Measurements from ENCODE around the gene POLR3A.
"Not testable (repeated sequence)": the region's sequence is repeated elsewhere in the genome, so short reads cannot be mapped to it uniquely, and the experiment has no call there.

POLR3A gene

DNA sequence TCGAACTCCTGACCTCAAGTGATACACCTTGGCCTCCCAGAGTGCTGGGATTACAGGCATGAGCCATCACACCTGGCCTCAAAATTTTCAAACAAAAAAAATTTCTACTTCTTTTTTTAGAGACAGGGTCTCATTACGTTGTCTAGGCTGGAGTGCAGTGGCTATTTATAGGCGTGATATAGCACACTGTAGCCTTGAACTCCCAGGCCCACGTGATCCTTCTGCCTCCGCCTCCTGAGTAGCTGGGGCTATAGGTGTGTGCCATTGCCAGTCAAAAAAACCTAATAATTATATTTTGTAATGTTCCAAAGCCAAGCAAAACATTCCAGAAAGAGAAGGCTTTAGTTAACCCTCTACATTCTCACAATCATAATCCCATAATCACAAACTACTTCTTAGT lies 13.8 kb downstream of the POLR3A start:
- DNase-seq, result no peak

GRCh38 chr10:78013564-78013963 lies 15.8 kb downstream of the POLR3A start:
- DNase-seq, result no peak

DNA sequence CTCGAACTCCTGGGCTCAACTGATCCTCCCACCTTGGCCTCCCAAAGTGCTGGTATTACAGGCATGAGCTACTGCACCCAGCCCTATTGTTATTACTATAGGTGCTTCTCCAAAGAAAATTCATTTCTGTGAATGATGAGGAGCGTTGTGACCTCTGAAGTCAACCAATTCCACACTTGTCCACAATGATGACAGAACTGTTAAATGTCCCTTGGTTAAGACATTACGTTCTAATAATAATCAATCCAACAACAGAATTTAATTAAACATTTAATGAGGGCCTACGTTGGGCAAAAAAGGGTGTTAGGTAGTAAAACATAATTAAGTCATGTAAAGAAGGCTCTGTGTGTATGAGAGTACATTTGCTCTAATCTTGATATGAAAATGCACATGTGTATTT lies 18.2 kb downstream of the POLR3A start:
- no peak for DNase-seq

DNA sequence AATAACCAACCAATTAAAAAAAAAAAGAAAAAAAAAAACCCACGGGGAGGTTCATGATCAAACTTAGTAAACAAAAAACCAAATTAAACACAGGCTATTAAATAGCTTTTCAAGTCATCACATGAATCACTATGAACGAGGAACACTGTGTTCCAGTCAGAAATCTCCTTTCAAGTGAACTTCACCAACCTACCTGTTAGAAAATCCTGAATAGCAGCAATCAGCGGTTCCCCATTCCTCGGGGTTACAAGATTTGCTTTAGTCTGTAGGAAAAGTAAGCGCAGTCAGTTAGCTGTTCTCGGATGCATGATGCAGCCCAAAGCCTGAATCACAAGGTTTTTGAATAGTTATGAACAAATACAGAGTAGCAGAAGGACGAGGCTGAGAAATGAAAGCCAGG lies 19.0 kb downstream of the POLR3A start:
- no peak for DNase-seq

- no peak for DNase-seq
Observed at GRCh38 chr10:78009662-78010061, 19.7 kb downstream of the POLR3A start.

- DNase-seq, result no peak
Observed at GRCh38 chr10:78007172-78007571, 22.1 kb downstream of the POLR3A start.

- no peak for DNase-seq
Observed at GRCh38 chr10:78004215-78005026, 24.9 kb downstream of the POLR3A start.

DNA sequence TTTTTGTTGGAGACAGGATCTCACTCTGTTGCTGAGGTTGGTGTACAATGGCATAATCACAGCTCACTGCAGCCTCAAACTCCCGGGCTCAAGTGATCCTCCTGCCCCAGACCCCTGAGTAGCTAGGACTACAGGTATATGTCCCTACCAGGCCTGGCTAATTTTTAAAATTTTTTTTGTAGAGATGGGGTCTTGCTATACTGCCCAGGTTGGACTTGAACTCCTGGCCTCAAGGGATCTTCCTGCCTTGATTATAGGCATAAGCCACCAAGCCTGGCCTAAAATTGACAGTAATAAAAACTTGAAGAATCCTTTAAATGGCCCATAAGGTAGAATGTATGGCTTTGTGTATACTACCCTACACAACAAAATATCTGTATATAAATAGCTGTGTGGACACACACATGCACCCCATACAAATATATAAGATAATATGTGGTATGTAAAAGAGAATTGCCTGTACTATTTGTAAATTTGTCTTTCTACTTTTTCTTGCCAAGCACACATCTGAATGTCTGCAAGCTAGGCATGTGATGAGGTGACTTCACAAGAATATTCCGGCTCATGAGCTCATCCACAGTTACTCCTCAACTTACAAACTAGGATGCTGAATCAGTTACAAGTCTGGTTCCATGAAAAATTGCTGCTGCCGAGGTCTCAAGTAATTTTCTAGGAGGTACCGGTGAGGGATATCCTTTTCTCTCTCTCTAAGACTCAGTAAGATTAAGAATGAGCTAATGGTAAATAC lies 26.6 kb downstream of the POLR3A start:
- no peak for DNase-seq

DNA sequence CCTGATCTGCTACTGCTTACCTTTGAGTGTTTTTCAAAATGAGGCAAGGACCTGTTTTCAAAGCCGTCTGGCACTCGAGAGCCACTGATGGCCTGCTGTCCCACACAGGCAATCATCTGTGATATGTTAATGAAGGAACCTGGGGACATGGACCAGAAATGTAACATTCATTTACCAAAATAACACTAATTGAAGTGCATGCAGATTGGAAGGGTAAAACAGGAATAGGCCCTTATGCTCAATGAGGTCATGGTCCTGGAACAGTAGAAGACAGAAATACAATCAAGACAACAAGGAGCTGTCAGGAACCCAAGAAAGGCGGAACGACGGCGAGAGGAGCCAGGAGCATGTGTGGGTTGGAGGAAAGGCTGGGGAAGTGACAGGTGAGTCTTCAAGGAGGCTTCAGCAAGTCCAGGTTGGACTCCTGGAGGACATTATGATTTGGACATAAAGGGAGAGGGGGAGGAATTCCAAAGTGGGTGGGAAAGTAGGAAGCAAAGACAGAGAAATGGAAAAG lies 28.3 kb downstream of the POLR3A start:
- no peak for DNase-seq

DNA sequence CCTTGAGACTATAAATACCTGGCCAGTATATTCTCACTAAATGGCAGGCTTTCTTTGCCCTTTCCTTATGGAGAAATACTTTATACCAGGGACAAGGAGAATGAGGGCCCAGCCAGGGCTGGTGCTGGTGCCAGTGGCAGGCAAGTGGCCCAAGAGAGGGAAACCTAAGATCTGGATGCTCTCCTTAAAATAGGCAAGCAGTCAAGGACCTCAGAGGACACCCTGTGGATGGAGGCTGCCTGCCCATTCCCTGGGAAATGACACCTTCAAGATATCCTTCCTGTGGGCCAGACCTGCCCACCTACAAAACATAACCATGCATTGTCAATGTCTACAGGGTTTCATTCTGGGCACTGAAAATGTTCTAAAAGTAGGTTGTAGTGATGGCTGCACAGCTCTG lies 29.1 kb downstream of the POLR3A start:
- no peak for DNase-seq

GRCh38 chr10:77998780-77999179 lies 30.5 kb downstream of the POLR3A start:
- not testable (repeated sequence) for DNase-seq

DNA sequence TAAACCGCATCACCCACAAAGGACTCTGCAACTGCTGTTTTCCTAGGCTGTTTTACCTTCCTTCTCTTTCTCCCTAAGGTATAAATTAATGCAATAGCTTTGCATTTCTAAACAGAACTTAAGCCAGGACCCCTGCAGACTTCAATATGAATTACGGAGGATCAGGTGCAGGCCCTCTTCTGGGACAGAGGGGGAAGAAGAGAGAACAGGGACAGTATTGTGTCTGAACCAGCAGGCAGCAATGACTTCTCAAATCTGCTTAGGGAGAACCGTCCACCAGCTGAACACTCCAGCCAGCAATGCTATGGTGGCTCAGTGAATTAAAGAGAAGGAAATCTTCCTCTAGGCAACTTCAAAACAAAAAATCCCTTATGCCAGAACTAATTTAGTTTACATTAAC lies 35.7 kb downstream of the POLR3A start:
- DNase-seq, result no peak

DNA sequence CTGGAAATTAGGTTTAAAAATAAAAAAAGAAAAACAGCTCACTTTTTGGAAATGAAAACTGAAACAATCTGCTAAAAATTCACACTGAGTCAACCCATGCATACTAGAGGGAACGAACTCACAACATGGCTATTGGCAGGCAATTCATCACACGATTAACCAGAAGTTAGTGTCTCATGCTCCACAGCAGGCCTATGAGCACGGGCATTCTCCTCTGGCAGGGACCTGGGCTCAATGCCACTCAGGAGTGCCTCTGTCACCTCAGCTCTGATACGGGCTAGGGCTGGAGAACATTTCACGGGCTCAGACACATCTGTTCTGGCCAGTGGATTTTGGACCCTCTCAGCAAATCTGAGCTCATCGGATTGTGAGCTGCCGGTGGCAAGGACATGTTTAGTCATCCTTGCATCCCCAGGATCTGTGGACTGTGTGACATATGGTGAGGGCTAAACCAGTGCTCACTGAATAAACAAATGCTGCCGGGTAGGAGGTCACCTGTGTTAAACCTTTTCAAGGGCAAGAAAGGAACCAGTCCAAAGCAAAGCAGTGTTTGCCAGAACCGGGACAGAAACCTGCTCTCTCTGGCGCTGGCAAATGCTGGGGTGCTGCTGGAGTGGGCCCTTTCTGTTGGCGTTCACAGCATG lies 40.1 kb downstream of the POLR3A start:
- DNase-seq, result no peak

- no peak for DNase-seq
Observed at GRCh38 chr10:77987671-77988255, 41.6 kb downstream of the POLR3A start.

DNA sequence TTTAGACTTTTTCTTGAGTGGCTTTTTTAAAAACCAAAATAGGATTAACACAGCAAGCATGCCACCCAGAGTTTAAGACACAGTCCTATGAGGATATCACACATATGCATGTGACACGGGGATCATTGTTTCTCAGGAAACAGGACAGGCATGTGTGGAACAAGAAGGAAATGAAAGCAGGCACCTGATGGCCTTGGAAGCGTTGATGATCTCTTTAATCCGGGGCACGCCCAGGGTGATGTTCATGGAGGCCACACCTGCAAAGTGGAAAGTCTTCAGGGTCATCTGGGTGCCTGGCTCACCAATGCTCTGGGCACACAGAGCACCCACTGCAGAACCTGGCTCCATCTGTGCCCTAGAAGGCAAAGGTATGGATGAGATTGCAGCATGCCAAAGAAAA lies 44.3 kb downstream of the POLR3A start:
- DNase-seq, result no peak

DNA sequence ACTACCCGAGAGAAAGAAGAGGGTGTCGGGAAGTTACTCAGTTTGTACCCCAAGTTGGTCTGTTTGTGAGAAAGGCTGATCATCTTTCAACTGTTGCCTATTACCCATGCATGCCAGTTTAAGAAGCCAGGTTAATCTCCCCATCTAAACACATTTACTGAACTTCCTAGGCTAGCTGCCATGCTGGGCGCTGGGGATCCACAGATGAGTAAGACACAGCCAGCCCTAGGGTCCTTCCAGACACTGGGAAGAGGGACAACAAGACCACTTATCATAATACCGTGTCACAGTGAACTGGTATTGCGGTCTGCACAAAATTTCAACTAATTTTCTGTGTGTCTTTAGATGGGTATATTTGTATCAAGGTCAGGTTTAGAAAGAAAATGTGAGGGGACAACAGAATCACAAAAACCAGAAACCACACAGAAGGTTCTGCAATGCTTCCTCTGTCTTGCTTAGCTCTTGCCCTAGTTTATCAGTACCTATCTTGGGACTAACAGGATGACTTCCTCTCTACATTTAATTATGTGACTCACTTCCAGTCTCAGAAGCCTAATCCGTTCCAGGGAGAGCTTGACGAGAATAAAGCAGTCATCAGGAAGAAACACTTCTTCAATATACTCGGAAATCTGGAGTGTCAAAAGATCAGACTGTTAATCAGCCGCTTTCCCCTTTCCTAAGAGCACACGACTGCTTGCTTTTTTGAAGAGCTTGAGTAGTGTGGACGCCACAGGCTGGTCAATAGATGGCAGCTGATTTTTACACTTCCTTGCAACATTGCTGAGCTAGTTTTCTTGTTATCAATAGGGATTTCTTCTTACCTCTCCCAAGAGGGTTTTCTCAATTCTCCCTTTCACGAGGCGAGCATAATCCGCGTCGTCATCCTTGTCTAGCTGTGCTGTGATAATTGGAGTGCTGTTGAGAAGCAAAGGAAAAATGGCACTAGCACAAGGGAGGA lies 45.7 kb downstream of the POLR3A start:
- no peak for DNase-seq

GRCh38 chr10:77981281-77981680 lies 48.0 kb downstream of the POLR3A start:
- DNase-seq, result no peak

DNA sequence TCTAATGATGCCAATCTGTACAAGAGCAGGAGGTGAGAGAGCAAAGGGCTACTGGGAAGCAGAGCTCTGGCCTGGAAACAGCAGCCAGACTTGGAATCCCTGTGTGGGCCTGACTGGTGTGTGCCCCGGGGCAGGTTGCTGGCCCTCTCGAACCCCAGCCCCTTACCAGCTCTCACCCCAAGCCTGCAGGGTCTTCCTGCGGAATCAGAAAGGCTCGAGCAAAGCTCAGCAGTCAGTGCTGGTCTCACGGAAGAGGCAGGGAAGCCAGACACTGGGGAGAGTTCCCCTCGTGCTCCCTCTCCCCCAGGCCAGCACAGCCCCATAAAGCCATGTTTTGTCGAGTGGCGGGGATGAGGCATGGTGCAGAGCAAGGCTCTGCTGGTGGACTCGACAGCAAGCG lies 50.1 kb downstream of the POLR3A start:
- DNase-seq, result no peak

DNA sequence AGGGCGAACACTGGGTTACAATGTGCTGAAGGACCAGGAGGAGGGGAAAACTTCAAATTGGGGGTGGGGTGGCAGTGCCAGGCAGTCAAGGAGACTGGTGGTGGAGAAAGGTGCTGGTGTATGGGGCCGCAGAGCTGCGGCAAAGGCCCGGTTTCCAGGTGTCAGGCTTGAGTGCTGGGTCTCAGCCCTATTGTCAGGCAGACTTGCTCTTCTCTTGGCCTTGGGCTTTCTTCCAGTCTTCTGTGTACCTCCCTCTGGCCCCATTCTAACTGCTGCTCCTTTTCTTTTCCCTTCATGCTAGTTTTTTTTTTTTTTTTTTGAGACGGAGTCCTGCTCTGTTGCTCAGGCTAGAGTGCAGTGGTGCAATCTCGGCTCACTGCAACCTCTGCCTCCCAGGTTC lies 51.0 kb downstream of the POLR3A start:
- DNase-seq, result no peak

DNA sequence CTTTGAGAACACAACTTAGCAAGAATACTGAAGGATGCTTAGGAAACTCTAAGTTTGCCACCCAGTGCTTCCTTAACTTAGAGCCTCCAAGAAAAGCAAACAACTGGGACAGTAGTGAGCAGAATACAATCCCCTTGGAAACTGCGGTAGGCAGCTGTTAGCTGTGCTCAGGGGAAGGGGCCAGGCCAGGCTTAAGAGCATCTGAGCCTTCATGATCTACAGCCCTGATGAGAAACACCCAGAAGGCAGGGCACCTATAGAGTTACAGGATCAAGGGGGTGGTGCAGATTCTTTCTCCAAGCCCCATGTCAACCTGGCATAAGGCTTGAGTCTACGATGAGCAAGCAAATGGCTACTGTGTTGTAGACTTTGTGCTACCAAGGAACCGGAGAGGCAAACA lies 51.4 kb downstream of the POLR3A start:
- DNase-seq, result no peak

DNA sequence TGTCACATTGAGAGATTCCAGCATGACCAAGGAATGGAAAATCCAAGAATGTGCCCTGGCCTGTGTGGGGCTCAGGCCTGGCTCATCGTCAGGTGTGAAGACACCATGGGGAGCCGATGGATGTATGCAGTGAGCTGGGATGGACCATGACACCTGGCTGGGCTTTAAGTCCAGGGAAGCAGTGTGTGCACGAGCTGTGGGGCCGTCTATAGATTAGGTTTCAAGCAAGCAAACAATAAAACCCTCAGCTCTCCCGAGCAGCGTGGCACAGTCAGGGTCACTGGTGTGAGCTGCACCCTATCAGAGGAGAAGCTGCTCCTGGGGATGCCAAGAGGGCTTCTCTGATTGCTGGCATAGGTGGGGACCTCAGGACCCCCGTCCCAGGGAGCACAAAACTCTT lies 52.3 kb downstream of the POLR3A start:
- DNase-seq, result no peak

DNA sequence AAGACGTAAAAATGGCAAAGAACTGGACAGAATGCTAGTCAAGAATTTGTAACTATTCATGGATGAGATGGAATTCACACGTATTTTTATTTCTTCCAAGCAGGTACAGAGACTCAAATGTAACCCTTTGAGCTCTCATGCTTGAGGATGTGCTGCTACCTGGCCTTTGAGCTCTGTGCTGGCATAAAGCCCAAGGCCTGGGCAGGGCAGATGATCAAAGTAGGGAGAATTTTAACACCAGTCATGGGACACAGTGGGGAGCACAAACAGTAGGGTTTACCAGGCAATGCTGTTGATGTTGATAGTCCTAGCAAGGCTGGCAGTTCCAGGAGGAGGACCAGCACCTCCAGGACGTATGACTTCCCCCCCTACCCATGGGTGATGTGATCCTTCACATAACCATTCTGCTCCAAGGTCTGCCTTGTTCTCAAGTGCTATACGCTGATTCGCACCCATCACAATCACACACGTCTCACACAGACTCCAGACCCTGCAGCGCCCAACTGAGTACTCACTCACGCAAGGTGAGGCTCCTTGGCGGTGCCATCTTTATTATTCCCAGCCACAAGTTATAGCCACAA lies 54.1 kb downstream of the POLR3A start:
- DNase-seq, result no peak

All from activated CD4-positive, alpha-beta T cell treated with anti-CD3 and anti-CD28 coated beads, Interleukin-2, amount 50 U/mL, for 4 hours (primary cell).